Measurements from ENCODE around the gene RNF215. TPM values are rescaled to one million over a fixed set of nuclear protein-coding genes. Genes with fewer than 3 reads are reported as not detected.

The RNF215 gene
- 7.3 TPM for total RNA-seq

GRCh38 chr22:30386960-30387827 is at the start of gene RNF215:
TSS of gene RNF215 (minus strand) at chr22:30387411. CDS start at chr22:30387313, 98 bp downstream.
- Histone ChIP-seq H3K4me3 (ENCODE audit: low read length in 3 of 3) (peak within 1 kb of the TSS; percentile 70 to 78 (median 78)), H3K9ac (ENCODE audit: low read depth in 1 of 3, low read length in 3 of 3) (peak within 1 kb of the TSS; percentile 72 to 80 (median 76)), H3K4me1 (ENCODE audit: control insufficient read depth in 3 of 3, insufficient read depth in 3 of 3, low read length in 3 of 3) (peaks cover 11% of the 10 kb centered on the region in 3 donors), H3K27me3 (ENCODE audit: control insufficient read depth in 3 of 3, insufficient read depth in 3 of 3, low read length in 3 of 3) (peaks cover 0 to 4% (median 0%) of the 10 kb centered on the region in 3 donors), H3K36me3 (ENCODE audit: control insufficient read depth in 3 of 3, insufficient read depth in 3 of 3, low read length in 3 of 3) (peaks cover 5 to 8% (median 8%) of the 10 kb centered on the region in 3 donors), H3K27ac (ENCODE audit: low read depth, low read length) (no peak within 1 kb of the TSS), H3K9me3 (ENCODE audit: control insufficient read depth in 3 of 3, low read length in 3 of 3) (no peaks in the 10 kb centered on the region)

GRCh38 chr22:30436196-30436595 is 49.0 kb upstream of the RNF215 start:
- Histone ChIP-seq H3K27ac (ENCODE audit: low read depth, low read length) (peak overlapping the region; percentile 30), H3K4me3 (ENCODE audit: low read length in 3 of 3) (no peak overlapping the region), H3K4me1 (ENCODE audit: control insufficient read depth in 3 of 3, insufficient read depth in 3 of 3, low read length in 3 of 3) (peaks cover 0 to 4% (median 0%) of the 10 kb centered on the region in 3 donors)

GRCh38 chr22:30435674-30436126 is 48.5 kb upstream of the RNF215 start:
- H3K4me1 ChIP-seq (ENCODE audit: control insufficient read depth in 3 of 3, insufficient read depth in 3 of 3, low read length in 3 of 3), result peaks cover 0 to 4% (median 0%) of the 10 kb centered on the region in 3 donors
- peak overlapping the region; percentile 30 for H3K27ac ChIP-seq (ENCODE audit: low read depth, low read length)
- no peaks in the 10 kb centered on the region for H3K9me3 ChIP-seq (ENCODE audit: control insufficient read depth in 3 of 3, low read length in 3 of 3)
- no peaks in the 10 kb centered on the region for H3K36me3 ChIP-seq (ENCODE audit: control insufficient read depth in 3 of 3, insufficient read depth in 3 of 3, low read length in 3 of 3)
- H3K9ac ChIP-seq (ENCODE audit: low read depth in 1 of 3, low read length in 3 of 3), result no peak overlapping the region
- peaks cover 5 to 7% (median 6%) of the 10 kb centered on the region in 3 donors for H3K27me3 ChIP-seq (ENCODE audit: control insufficient read depth in 3 of 3, insufficient read depth in 3 of 3, low read length in 3 of 3)
- no peak overlapping the region for H3K4me3 ChIP-seq (ENCODE audit: low read length in 3 of 3)

More at GRCh38 chr22:30436196-30436595, 49.0 kb upstream of the RNF215 start:
- peaks cover 5 to 7% (median 6%) of the 10 kb centered on the region in 3 donors for H3K27me3 ChIP-seq (ENCODE audit: control insufficient read depth in 3 of 3, insufficient read depth in 3 of 3, low read length in 3 of 3)
- H3K36me3 ChIP-seq (ENCODE audit: control insufficient read depth in 3 of 3, insufficient read depth in 3 of 3, low read length in 3 of 3), result no peaks in the 10 kb centered on the region
- no peaks in the 10 kb centered on the region for H3K9me3 ChIP-seq (ENCODE audit: control insufficient read depth in 3 of 3, low read length in 3 of 3)
- no peak overlapping the region for H3K9ac ChIP-seq (ENCODE audit: low read depth in 1 of 3, low read length in 3 of 3)

GRCh38 chr22:30434843-30435242 is 47.6 kb upstream of the RNF215 start:
- Histone ChIP-seq H3K9me3 (ENCODE audit: control insufficient read depth in 3 of 3, low read length in 3 of 3) (no peaks in the 10 kb centered on the region), H3K4me1 (ENCODE audit: control insufficient read depth in 3 of 3, insufficient read depth in 3 of 3, low read length in 3 of 3) (peaks cover 0 to 4% (median 0%) of the 10 kb centered on the region in 3 donors), H3K9ac (ENCODE audit: low read depth in 1 of 3, low read length in 3 of 3) (peak overlapping the region in 1 of 3 donors; percentile 25), H3K4me3 (ENCODE audit: low read length in 3 of 3) (no peak overlapping the region), H3K27ac (ENCODE audit: low read depth, low read length) (no peak overlapping the region), H3K36me3 (ENCODE audit: control insufficient read depth in 3 of 3, insufficient read depth in 3 of 3, low read length in 3 of 3) (no peaks in the 10 kb centered on the region), H3K27me3 (ENCODE audit: control insufficient read depth in 3 of 3, insufficient read depth in 3 of 3, low read length in 3 of 3) (peaks cover 0 to 1% (median under 1%) of the 10 kb centered on the region in 3 donors)

GRCh38 chr22:30433773-30434172 is 46.6 kb upstream of the RNF215 start:
- Histone ChIP-seq H3K9ac (ENCODE audit: low read depth in 1 of 3, low read length in 3 of 3) (no peak overlapping the region), H3K36me3 (ENCODE audit: control insufficient read depth in 3 of 3, insufficient read depth in 3 of 3, low read length in 3 of 3) (no peaks in the 10 kb centered on the region), H3K4me1 (ENCODE audit: control insufficient read depth in 3 of 3, insufficient read depth in 3 of 3, low read length in 3 of 3) (peaks cover 0 to 4% (median 0%) of the 10 kb centered on the region in 3 donors), H3K27me3 (ENCODE audit: control insufficient read depth in 3 of 3, insufficient read depth in 3 of 3, low read length in 3 of 3) (no peaks in the 10 kb centered on the region), H3K4me3 (ENCODE audit: low read length in 3 of 3) (no peak overlapping the region), H3K27ac (ENCODE audit: low read depth, low read length) (no peak overlapping the region), H3K9me3 (ENCODE audit: control insufficient read depth in 3 of 3, low read length in 3 of 3) (no peaks in the 10 kb centered on the region)

- no peak overlapping the region for H3K9ac ChIP-seq (ENCODE audit: low read depth in 1 of 3, low read length in 3 of 3)
- H3K36me3 ChIP-seq (ENCODE audit: control insufficient read depth in 3 of 3, insufficient read depth in 3 of 3, low read length in 3 of 3), result no peaks in the 10 kb centered on the region
- peaks cover 0 to 4% (median 0%) of the 10 kb centered on the region in 3 donors for H3K4me1 ChIP-seq (ENCODE audit: control insufficient read depth in 3 of 3, insufficient read depth in 3 of 3, low read length in 3 of 3)
- H3K4me3 ChIP-seq (ENCODE audit: low read length in 3 of 3), result no peak overlapping the region
- H3K27me3 ChIP-seq (ENCODE audit: control insufficient read depth in 3 of 3, insufficient read depth in 3 of 3, low read length in 3 of 3), result no peaks in the 10 kb centered on the region
- H3K27ac ChIP-seq (ENCODE audit: low read depth, low read length), result no peak overlapping the region
- H3K9me3 ChIP-seq (ENCODE audit: control insufficient read depth in 3 of 3, low read length in 3 of 3), result no peaks in the 10 kb centered on the region
Observed at GRCh38 chr22:30433227-30433626, 46.0 kb upstream of the RNF215 start.

GRCh38 chr22:30432520-30432919 is 45.3 kb upstream of the RNF215 start:
- no peaks in the 10 kb centered on the region for H3K9me3 ChIP-seq (ENCODE audit: control insufficient read depth in 3 of 3, low read length in 3 of 3)
- no peak overlapping the region for H3K4me3 ChIP-seq (ENCODE audit: low read length in 3 of 3)
- H3K27me3 ChIP-seq (ENCODE audit: control insufficient read depth in 3 of 3, insufficient read depth in 3 of 3, low read length in 3 of 3), result no peaks in the 10 kb centered on the region
- H3K36me3 ChIP-seq (ENCODE audit: control insufficient read depth in 3 of 3, insufficient read depth in 3 of 3, low read length in 3 of 3), result peaks cover 0 to 2% (median 0%) of the 10 kb centered on the region in 3 donors
- peaks cover 0 to 4% (median 0%) of the 10 kb centered on the region in 3 donors for H3K4me1 ChIP-seq (ENCODE audit: control insufficient read depth in 3 of 3, insufficient read depth in 3 of 3, low read length in 3 of 3)
- no peak overlapping the region for H3K27ac ChIP-seq (ENCODE audit: low read depth, low read length)
- no peak overlapping the region for H3K9ac ChIP-seq (ENCODE audit: low read depth in 1 of 3, low read length in 3 of 3)

- H3K4me3 ChIP-seq (ENCODE audit: low read length in 3 of 3), result no peak overlapping the region
- no peak overlapping the region for H3K9ac ChIP-seq (ENCODE audit: low read depth in 1 of 3, low read length in 3 of 3)
- H3K36me3 ChIP-seq (ENCODE audit: control insufficient read depth in 3 of 3, insufficient read depth in 3 of 3, low read length in 3 of 3), result peaks cover 0 to 2% (median 0%) of the 10 kb centered on the region in 3 donors
- no peaks in the 10 kb centered on the region for H3K27me3 ChIP-seq (ENCODE audit: control insufficient read depth in 3 of 3, insufficient read depth in 3 of 3, low read length in 3 of 3)
- H3K9me3 ChIP-seq (ENCODE audit: control insufficient read depth in 3 of 3, low read length in 3 of 3), result no peaks in the 10 kb centered on the region
- H3K4me1 ChIP-seq (ENCODE audit: control insufficient read depth in 3 of 3, insufficient read depth in 3 of 3, low read length in 3 of 3), result peaks cover 0 to 4% (median 0%) of the 10 kb centered on the region in 3 donors
- no peak overlapping the region for H3K27ac ChIP-seq (ENCODE audit: low read depth, low read length)
Observed at GRCh38 chr22:30432096-30432495, 44.9 kb upstream of the RNF215 start.

GRCh38 chr22:30430933-30431332 is 43.7 kb upstream of the RNF215 start:
- H3K9me3 ChIP-seq (ENCODE audit: control insufficient read depth in 3 of 3, low read length in 3 of 3), result no peaks in the 10 kb centered on the region
- H3K9ac ChIP-seq (ENCODE audit: low read depth in 1 of 3, low read length in 3 of 3), result no peak overlapping the region
- no peaks in the 10 kb centered on the region for H3K27me3 ChIP-seq (ENCODE audit: control insufficient read depth in 3 of 3, insufficient read depth in 3 of 3, low read length in 3 of 3)
- H3K27ac ChIP-seq (ENCODE audit: low read depth, low read length), result no peak overlapping the region
- no peak overlapping the region for H3K4me3 ChIP-seq (ENCODE audit: low read length in 3 of 3)
- peaks cover 0 to 2% (median 0%) of the 10 kb centered on the region in 3 donors for H3K36me3 ChIP-seq (ENCODE audit: control insufficient read depth in 3 of 3, insufficient read depth in 3 of 3, low read length in 3 of 3)
- peaks cover 5 to 11% (median 7%) of the 10 kb centered on the region in 3 donors for H3K4me1 ChIP-seq (ENCODE audit: control insufficient read depth in 3 of 3, insufficient read depth in 3 of 3, low read length in 3 of 3)

- Histone ChIP-seq H3K4me3 (ENCODE audit: low read length in 3 of 3) (no peak overlapping the region), H3K9me3 (ENCODE audit: control insufficient read depth in 3 of 3, low read length in 3 of 3) (no peaks in the 10 kb centered on the region), H3K9ac (ENCODE audit: low read depth in 1 of 3, low read length in 3 of 3) (no peak overlapping the region), H3K36me3 (ENCODE audit: control insufficient read depth in 3 of 3, insufficient read depth in 3 of 3, low read length in 3 of 3) (peaks cover 0 to 2% (median 0%) of the 10 kb centered on the region in 3 donors), H3K27me3 (ENCODE audit: control insufficient read depth in 3 of 3, insufficient read depth in 3 of 3, low read length in 3 of 3) (no peaks in the 10 kb centered on the region), H3K27ac (ENCODE audit: low read depth, low read length) (no peak overlapping the region), H3K4me1 (ENCODE audit: control insufficient read depth in 3 of 3, insufficient read depth in 3 of 3, low read length in 3 of 3) (peaks cover 14 to 17% (median 16%) of the 10 kb centered on the region in 3 donors)
Observed at GRCh38 chr22:30429887-30430286, 42.7 kb upstream of the RNF215 start.
